OCI-LY1 (cell line): ENCODE results near the gene PJVK.
A peak's percentile ranks its signal among the peaks of the same experiment; 100 is the strongest.

Source experiments
- H2AFZ ChIP-seq: fragments of 200-600 bp; sonication (generic), shearing (Covaris generic); 2 replicates; pipeline ENCODE4 v1.6.0; 2014; ENCODE audit warnings: antibody characterized with exemption, mild to moderate bottlenecking, low read length
- H3F3A ChIP-seq: fragments of 200-600 bp; sonication (generic), shearing (Covaris generic); 2 replicates; pipeline ENCODE4 v1.6.0; 2014; ENCODE audit warnings: mild to moderate bottlenecking, antibody characterized with exemption, low read length, moderate library complexity; ENCODE audit not compliant: insufficient read depth
- H3K27ac ChIP-seq: fragments of 200-600 bp; sonication (generic); 2 replicates; pipeline ENCODE4 v1.5.1; 2014; ENCODE audit warnings: low read length, mixed run types, mild to moderate bottlenecking, low read depth; ENCODE audit not compliant: poor library complexity, severe bottlenecking
- H3K27me3 ChIP-seq: fragments of 200-600 bp; sonication (generic); 2 replicates; pipeline ENCODE4 v1.6.0; 2014; ENCODE audit warnings: antibody characterized with exemption, mild to moderate bottlenecking, low read length, moderate library complexity; ENCODE audit not compliant: insufficient read depth
- H3K36me3 ChIP-seq: fragments of 200-600 bp; sonication (generic); 2 replicates; pipeline ENCODE4 v1.6.1; 2014; ENCODE audit warnings: mild to moderate bottlenecking, antibody characterized with exemption, low read length, moderate library complexity, mixed read lengths; ENCODE audit not compliant: insufficient read depth
- H3K4me1 ChIP-seq: fragments of 200-600 bp; sonication (generic); 2 replicates; pipeline ENCODE4 v1.5.1; 2014; ENCODE audit warnings: mild to moderate bottlenecking, low read length, moderate library complexity; ENCODE audit not compliant: insufficient read depth, severe bottlenecking
- H3K4me2 ChIP-seq: fragments of 200-600 bp; sonication (generic), shearing (Covaris generic); 2 replicates; pipeline ENCODE4 v1.6.1; 2014; ENCODE audit warnings: low read length
- H3K4me3 ChIP-seq: fragments of 200-600 bp; sonication (generic); 2 replicates; pipeline ENCODE4 v1.5.1; 2014; ENCODE audit warnings: low read length, low read depth, mild to moderate bottlenecking, mixed read lengths; ENCODE audit not compliant: poor library complexity, severe bottlenecking
- H3K79me2 ChIP-seq: fragments of 200-600 bp; shearing (Covaris generic); 2 replicates; pipeline ENCODE4 v1.6.1; 2016; ENCODE audit warnings: mixed run types, low read length, mixed read lengths; ENCODE audit not compliant: insufficient read depth
- H3K9ac ChIP-seq: fragments of 200-600 bp; sonication (generic), shearing (Covaris generic); 2 replicates; pipeline ENCODE4 v1.6.1; 2014; ENCODE audit warnings: mild to moderate bottlenecking, low read length, mixed read lengths
- H3K9me2 ChIP-seq: fragments of 200-600 bp; sonication (generic), shearing (Covaris generic); 2 replicates; pipeline ENCODE4 v1.6.1; 2014; ENCODE audit warnings: low read depth, mild to moderate bottlenecking, low read length, mixed read lengths
- H3K9me3 ChIP-seq: fragments of 200-600 bp; shearing (Covaris generic); 2 replicates; pipeline ENCODE4 v1.6.1; 2014; ENCODE audit warnings: low read length, mixed read lengths
- H4K20me1 ChIP-seq: fragments of 200-600 bp; sonication (generic), shearing (Covaris generic); 2 replicates; pipeline ENCODE4 v1.6.0; 2016; ENCODE audit warnings: mild to moderate bottlenecking, low read length; ENCODE audit not compliant: insufficient read depth
- EZH2 ChIP-seq: fragments of 200-600 bp; sonication (generic), shearing (Covaris generic); IDR thresholded peaks from 2 replicates; pipeline ENCODE4 v1.8.0; 2017; ENCODE audit warnings: borderline replicate concordance, mixed run types, mild to moderate bottlenecking, antibody characterized with exemption, low read length, moderate library complexity, mixed read lengths
- TF ChIP-seq, protein P1 (sequence below): fragments of 200-600 bp; sonication (generic), shearing (Covaris generic); IDR thresholded peaks from 2 replicates; pipeline ENCODE4 v1.5.1; 2017; ENCODE audit warnings: mild to moderate bottlenecking, antibody characterized with exemption, low read length, moderate library complexity, mixed read lengths

Gene PJVK

GRCh38 chr2:178417916-178418315, 33.3 kb upstream of the PJVK start:
- no peak for TF ChIP-seq EZH2
- TF ChIP-seq, protein P1, sequence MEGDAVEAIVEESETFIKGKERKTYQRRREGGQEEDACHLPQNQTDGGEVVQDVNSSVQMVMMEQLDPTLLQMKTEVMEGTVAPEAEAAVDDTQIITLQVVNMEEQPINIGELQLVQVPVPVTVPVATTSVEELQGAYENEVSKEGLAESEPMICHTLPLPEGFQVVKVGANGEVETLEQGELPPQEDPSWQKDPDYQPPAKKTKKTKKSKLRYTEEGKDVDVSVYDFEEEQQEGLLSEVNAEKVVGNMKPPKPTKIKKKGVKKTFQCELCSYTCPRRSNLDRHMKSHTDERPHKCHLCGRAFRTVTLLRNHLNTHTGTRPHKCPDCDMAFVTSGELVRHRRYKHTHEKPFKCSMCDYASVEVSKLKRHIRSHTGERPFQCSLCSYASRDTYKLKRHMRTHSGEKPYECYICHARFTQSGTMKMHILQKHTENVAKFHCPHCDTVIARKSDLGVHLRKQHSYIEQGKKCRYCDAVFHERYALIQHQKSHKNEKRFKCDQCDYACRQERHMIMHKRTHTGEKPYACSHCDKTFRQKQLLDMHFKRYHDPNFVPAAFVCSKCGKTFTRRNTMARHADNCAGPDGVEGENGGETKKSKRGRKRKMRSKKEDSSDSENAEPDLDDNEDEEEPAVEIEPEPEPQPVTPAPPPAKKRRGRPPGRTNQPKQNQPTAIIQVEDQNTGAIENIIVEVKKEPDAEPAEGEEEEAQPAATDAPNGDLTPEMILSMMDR, result no peak
- Histone ChIP-seq H3K36me3 (no peaks in the 10 kb centered on the region), H2AFZ (no peak overlapping the region), H3K9me2 (no peaks in the 10 kb centered on the region), H3K9ac (no peak overlapping the region), H3K4me3 (no peak overlapping the region), H3F3A (no peaks in the 10 kb centered on the region), H3K9me3 (no peaks in the 10 kb centered on the region), H3K4me2 (no peak overlapping the region), H4K20me1 (no peaks in the 10 kb centered on the region), H3K79me2 (no peaks in the 10 kb centered on the region), H3K27me3 (no peaks in the 10 kb centered on the region), H3K27ac (no peak overlapping the region), H3K4me1 (peaks cover 25% of the 10 kb centered on the region)

DNA sequence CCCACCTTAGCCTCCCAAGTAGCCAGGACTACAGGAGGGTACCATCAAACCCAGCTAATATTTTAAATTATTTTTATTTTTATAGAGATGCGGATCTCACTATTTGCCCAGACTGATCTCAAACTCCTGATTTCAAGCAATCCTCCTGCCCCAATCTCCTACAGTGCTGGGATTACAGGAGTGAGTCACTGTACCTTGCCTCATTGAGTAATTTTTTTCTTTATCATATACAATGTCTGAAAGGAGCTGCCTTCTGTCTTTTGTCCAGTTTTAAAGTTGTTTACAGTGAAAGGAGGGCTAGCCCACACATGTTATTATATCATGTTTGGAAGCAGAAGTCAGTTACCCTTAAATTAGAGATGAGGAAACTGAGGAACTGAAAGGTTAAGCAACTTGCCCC, 32.8 kb upstream of the PJVK start:
- no peaks in the 10 kb centered on the region for H3K9me2 ChIP-seq
- H3K27me3 ChIP-seq, result no peaks in the 10 kb centered on the region
- peaks cover 21% of the 10 kb centered on the region for H3K4me1 ChIP-seq
- H3K4me2 ChIP-seq, result no peak overlapping the region
- H3K4me3 ChIP-seq, result no peak overlapping the region
- H3K27ac ChIP-seq, result no peak overlapping the region
- no peak overlapping the region for H2AFZ ChIP-seq
- no peak overlapping the region for H3K9ac ChIP-seq
- H4K20me1 ChIP-seq, result no peaks in the 10 kb centered on the region
- no peaks in the 10 kb centered on the region for H3F3A ChIP-seq
- no peak for TF ChIP-seq EZH2
- TF ChIP-seq, protein P1, result no peak
- H3K9me3 ChIP-seq, result no peaks in the 10 kb centered on the region
- no peaks in the 10 kb centered on the region for H3K79me2 ChIP-seq
- no peaks in the 10 kb centered on the region for H3K36me3 ChIP-seq

- H3K79me2 ChIP-seq, result no peaks in the 10 kb centered on the region
These were observed 32.1 kb upstream of the PJVK start for GRCh38 chr2:178419123-178419522.

More at GRCh38 chr2:178419123-178419522, 32.1 kb upstream of the PJVK start:
- no peak overlapping the region for H2AFZ ChIP-seq
- no peaks in the 10 kb centered on the region for H3F3A ChIP-seq
- no peaks in the 10 kb centered on the region for H3K27me3 ChIP-seq
- no peaks in the 10 kb centered on the region for H3K9me2 ChIP-seq
- no peak overlapping the region for H3K4me3 ChIP-seq
- H3K27ac ChIP-seq, result no peak overlapping the region
- no peaks in the 10 kb centered on the region for H4K20me1 ChIP-seq
- H3K9ac ChIP-seq, result no peak overlapping the region
- H3K4me1 ChIP-seq, result peaks cover 20% of the 10 kb centered on the region
- no peak overlapping the region for H3K4me2 ChIP-seq
- TF ChIP-seq, protein P1, result peak; percentile 49
- no peak for TF ChIP-seq EZH2
- no peaks in the 10 kb centered on the region for H3K36me3 ChIP-seq
- no peaks in the 10 kb centered on the region for H3K9me3 ChIP-seq
